Metanephros (tissue), 2 donors: ENCODE data around the gene SMAD2. TPM values are rescaled to one million over a fixed set of nuclear protein-coding genes. Genes with fewer than 3 reads are reported as not detected.

Experiments
- small RNA-seq: library from RNA; depleted of rRNA; stranded (forward); fragments of <200 nt; gene quantifications from one replicate; pipeline ENCODE3, GENCODE V24; 2014; ENCODE audit warnings: low replicate concordance
- total RNA-seq: library from RNA; depleted of rRNA; stranded (reverse); fragments of >200 nt; gene quantifications from one replicate; pipeline ENCODE4 v1.2.3, GENCODE V29; 2014

Gene SMAD2
- total RNA-seq: 90.1 TPM

DNA sequence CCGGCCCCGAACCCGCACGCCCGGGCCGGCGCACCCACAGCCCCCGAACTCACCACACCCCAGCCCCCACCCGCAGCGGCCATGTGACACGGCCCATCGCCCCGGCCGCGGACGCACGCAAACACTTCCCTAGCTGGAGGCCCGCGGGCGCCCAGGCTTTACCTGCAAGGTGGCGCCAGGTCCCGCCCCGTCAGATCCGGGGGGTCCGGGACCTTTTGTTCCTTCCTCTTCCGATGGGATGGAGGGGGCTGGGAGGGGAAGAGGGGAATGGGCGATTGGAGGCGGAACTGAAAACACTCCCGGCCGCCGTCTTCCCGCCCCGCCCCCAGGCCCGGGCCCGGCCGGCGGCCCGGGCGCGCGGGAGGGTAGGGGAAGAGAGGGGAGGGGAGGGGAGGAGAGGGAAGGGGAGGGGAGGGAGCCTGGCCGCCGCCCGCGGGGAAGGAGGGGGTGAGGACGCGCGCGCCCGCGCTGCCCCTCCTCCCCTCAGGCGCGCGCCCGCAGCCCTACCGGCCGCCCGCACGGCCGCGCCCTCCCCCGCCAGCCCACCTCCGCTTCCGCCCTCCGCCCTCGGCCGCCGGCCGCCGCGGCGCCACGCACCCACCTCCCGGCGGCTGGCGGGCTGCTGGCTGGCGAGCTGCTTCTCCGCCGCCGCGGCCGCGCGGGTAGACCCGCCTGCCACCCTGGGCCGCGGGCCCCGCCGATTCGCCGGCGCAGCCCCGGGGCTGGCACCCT lies at the start of gene SMAD2:
SMAD2 (minus strand) TSS at position 461 of the 732 bp plus-strand sequence. CDS start 33,903 bp downstream, outside the sequence.

Small RNA genes lying within 50 kb of the gene (small RNA-seq; reads per million reads assigned to genes)
- gene AC120349.2 (not detected), gene MTCO2P2 (not detected)
